GM12878 (cell line): ENCODE measurements around the gene OLFML3. TPM values are rescaled to one million over a fixed set of nuclear protein-coding genes. Genes with fewer than 3 reads are reported as not detected.

Source experiments
- ATAC-seq: fragments of 200-7000 bp; cut with Tn5 transposase; 3 replicates; pipeline ENCODE4 v1.9.1; 2020; ENCODE audit warnings: mild to moderate bottlenecking, moderate library complexity
- BruUV-seq: library from RNA; stranded (reverse); fragments of 400-500 nt; replicated peaks from 2 replicates; lab custom pipeline; 2021; lab: Mats Ljungman, UMichigan
- CTCF ChIA-PET: fragments of 300-600 bp; sonication (Branson Sonifier 250); formaldehyde crosslinking; extraction: SDS; loops from one replicate; lab custom pipeline; 2021; ENCODE audit warnings: inconsistent platforms; lab: Yijun Ruan, JAX
- POLR2A ChIA-PET: fragments of 350-600 bp; formaldehyde crosslinking; extraction: SDS; loops from one replicate; lab custom pipeline; 2021; ENCODE audit warnings: inconsistent platforms; lab: Charles Lee
- RAD21 ChIA-PET: fragments of 300-600 bp; sonication (Branson Sonifier 250); formaldehyde crosslinking; loops from one replicate; lab custom pipeline; 2023; ENCODE audit warnings: antibody characterized with exemption; ENCODE audit not compliant: unreplicated experiment; lab: Charles Lee
- SMC1A ChIA-PET: fragments of 300-600 bp; sonication (Branson Sonifier 250); formaldehyde crosslinking; loops from one replicate; lab custom pipeline; 2023; ENCODE audit not compliant: unreplicated experiment, uncharacterized antibody; lab: Charles Lee
- DNase-seq: peaks from one replicate; pipeline ENCODE4 v3.0.0-alpha.2; 2011; ENCODE audit warnings: low read depth, low spot score
- FAIRE-seq: peaks from 3 replicates; lab custom pipeline; 2011; peaks lifted over from hg19 to GRCh38; lab: Jason Lieb, UNC
- H2AFZ ChIP-seq: 2 replicates; pipeline ENCODE4 v1.6.0; 2011; ENCODE audit warnings: low read depth, low read length, control low read depth; ENCODE audit not compliant: control insufficient read depth
- H3K27ac ChIP-seq: 2 replicates; pipeline ENCODE4 v1.5.1; 2011; ENCODE audit warnings: control low read depth; ENCODE audit not compliant: control insufficient read depth, insufficient read depth
- H3K27me3 ChIP-seq, 2 experiments: replicated peaks in 1 of 2; 2 replicates each; pipeline versions ENCODE4 v1.6.0 to v1.6.1; 2011; ENCODE audit warnings: low read length in 1 of 2; ENCODE audit not compliant: control insufficient read depth in 2 of 2, insufficient read depth in 2 of 2
- H3K36me3 ChIP-seq, 2 experiments: 2 replicates each; pipeline ENCODE4 v1.5.1; 2011; ENCODE audit warnings: low read length in 1 of 2; ENCODE audit not compliant: control insufficient read depth in 2 of 2, insufficient read depth in 2 of 2
- H3K4me1 ChIP-seq: 2 replicates; pipeline ENCODE4 v1.6.1; 2011; ENCODE audit warnings: mild to moderate bottlenecking, low read length, moderate library complexity, mixed read lengths; ENCODE audit not compliant: control insufficient read depth, insufficient read depth
- H3K4me2 ChIP-seq: 2 replicates; pipeline ENCODE4 v1.6.0; 2011; ENCODE audit warnings: control low read depth; ENCODE audit not compliant: control insufficient read depth, insufficient read depth
- H3K4me3 ChIP-seq: fragments of 200-600 bp; sonication (generic); 2 replicates; pipeline ENCODE4 v1.5.1; 2016
- H3K79me2 ChIP-seq: 2 replicates; pipeline ENCODE4 v1.6.0; 2011; ENCODE audit warnings: low read length; ENCODE audit not compliant: control insufficient read depth, insufficient read depth
- H3K9ac ChIP-seq: 2 replicates; pipeline ENCODE4 v1.8.0; 2011; ENCODE audit warnings: low read length, control low read depth, mixed read lengths; ENCODE audit not compliant: control insufficient read depth, insufficient read depth
- H3K9me3 ChIP-seq: replicated peaks from 3 replicates; pipeline ENCODE4 v1.5.1; 2011; ENCODE audit warnings: mild to moderate bottlenecking, low read length; ENCODE audit not compliant: control insufficient read depth, insufficient read depth
- H4K20me1 ChIP-seq: 2 replicates; pipeline ENCODE4 v1.6.0; 2011; ENCODE audit not compliant: control insufficient read depth, insufficient read depth
- CEBPB ChIP-seq, 2 experiments: fragments of 150-350 bp in 1 of 2; IDR thresholded peaks; 2 replicates each; pipeline ENCODE4 v1.6.1; 2012 to 2014; ENCODE audit warnings: low read depth in 2 of 2, low read length in 2 of 2, borderline replicate concordance in 1 of 2, inconsistent platforms in 1 of 2
- ESRRA ChIP-seq: IDR thresholded peaks from 2 replicates; pipeline ENCODE4 v1.6.1; 2012; ENCODE audit warnings: mild to moderate bottlenecking, low read length, improper control_type of control experiment
- GATAD2B ChIP-seq: fragments of 450-650 bp; conservative IDR thresholded peaks from 2 replicates; pipeline ENCODE4 v1.6.1; 2017; ENCODE audit warnings: low read depth, mild to moderate bottlenecking, moderate library complexity
- IKZF1 ChIP-seq: fragments of 450-650 bp; conservative IDR thresholded peaks from 2 replicates; pipeline ENCODE4 v1.6.1; 2017; ENCODE audit warnings: antibody characterized with exemption, mild to moderate bottlenecking
- KAT2A ChIP-seq: conservative IDR thresholded peaks from 2 replicates; pipeline ENCODE4 v1.6.1; 2011; ENCODE audit warnings: low read depth, low read length; ENCODE audit not compliant: control insufficient read depth
- MTA2 ChIP-seq: fragments of 450-650 bp; IDR thresholded peaks from 2 replicates; pipeline ENCODE4 v1.6.1; 2016; ENCODE audit warnings: low read depth, mild to moderate bottlenecking, moderate library complexity
- MYC ChIP-seq: IDR thresholded peaks from 2 replicates; pipeline ENCODE4 v1.6.1; 2011; ENCODE audit warnings: mild to moderate bottlenecking, low read length, moderate library complexity, inconsistent platforms; ENCODE audit not compliant: insufficient read depth, insufficient replicate concordance, insufficient read length, severe bottlenecking
- NFIC ChIP-seq: IDR thresholded peaks from 2 replicates; pipeline ENCODE4 v1.6.1; 2012; ENCODE audit warnings: low read depth, mild to moderate bottlenecking, inconsistent platforms, low read length, moderate library complexity
- NRF1 ChIP-seq: conservative IDR thresholded peaks from 2 replicates; pipeline ENCODE4 v1.6.1; 2011; ENCODE audit warnings: mild to moderate bottlenecking, low read depth, low read length, improper control_type of control experiment
- PAX5 ChIP-seq: IDR thresholded peaks from 2 replicates; pipeline ENCODE4 v1.6.1; 2011; ENCODE audit warnings: low read depth, low read length, borderline replicate concordance
- POLR2AphosphoS5 ChIP-seq: IDR thresholded peaks from 2 replicates; pipeline ENCODE4 v1.6.1; 2011; ENCODE audit warnings: mild to moderate bottlenecking, low read length, inconsistent platforms
- SMC3 ChIP-seq: IDR thresholded peaks from 2 replicates; pipeline ENCODE4 v1.6.1; 2011; ENCODE audit warnings: low read length, improper control_type of control experiment, borderline replicate concordance
- ZNF207 ChIP-seq: fragments of 450-650 bp; IDR thresholded peaks from 2 replicates; pipeline ENCODE4 v1.6.1; 2014; ENCODE audit warnings: antibody characterized with exemption, mild to moderate bottlenecking, borderline replicate concordance
- ZNF217 ChIP-seq: fragments of 450-650 bp; IDR thresholded peaks from 2 replicates; pipeline ENCODE4 v1.6.1; 2017; ENCODE audit warnings: antibody characterized with exemption, mild to moderate bottlenecking
- ZSCAN29 ChIP-seq: fragments of 450-650 bp; IDR thresholded peaks from 2 replicates; pipeline ENCODE4 v1.6.1; 2017; ENCODE audit warnings: mild to moderate bottlenecking, moderate library complexity
- WGBS: methylation state at CpG from one replicate; pipeline ENCODE4 v1.1.6; 2016; ENCODE audit warnings: low lambda C conversion rate; ENCODE audit not compliant: insufficient replicate concordance, insufficient coverage; ENCODE audit errors: missing lambda C conversion rate; 5-methylcytosine and 5-hydroxymethylcytosine counted together
- in situ Hi-C: fragments of 300-500 bp; cut with MboI; formaldehyde crosslinking; loops from 9 replicates; pipeline ENCODE4 v1.14.3; 2018; ENCODE audit warnings: mixed read lengths
- intact Hi-C: fragments of 100-400 bp; cut with micrococcal nuclease; formaldehyde crosslinking; loops from one replicate; pipeline ENCODE4 v1.14.2; 2022; ENCODE audit not compliant: unreplicated experiment
- polyA plus RNA-seq, 11 experiments: library from polyadenylated mRNA; depleted of rRNA in 4 of 11; unstranded in 6 of 11; stranded (reverse) in 5 of 11; fragments of >200 nt; fragmentation: Nextera tagmentation in 4 of 11; fragmentation: Illumina TruSeq in 1 of 11; extraction: Ambion mirVana in 4 of 11; extraction: Trizol in 1 of 11; gene quantifications; 1 replicate in 1 of 11; 2 replicates in 10 of 11; pipeline versions ENCODE4 v1.2.1 to v1.2.3, GENCODE V29; 2011 to 2016; ENCODE audit warnings: inconsistent platforms in 2 of 11, missing spikeins in 2 of 11, low read depth in 1 of 11
- total RNA-seq, 4 experiments: library from RNA; depleted of rRNA in 3 of 4; stranded (reverse); fragments of >200 nt in 3 of 4; fragmentation: Illumina TruSeq in 1 of 4; extraction: Trizol in 1 of 4; gene quantifications; 2 replicates each; pipeline versions ENCODE4 v1.2.1 to v1.2.3, GENCODE V29; 2013 to 2021
- TF ChIP-seq, protein P1 (sequence below): IDR thresholded peaks from 2 replicates; pipeline ENCODE4 v1.6.1; 2012; ENCODE audit warnings: improper control_type of control experiment, low read depth, low read length; ENCODE audit not compliant: insufficient replicate concordance
- TF ChIP-seq, protein P2 (sequence below), 3 experiments: IDR thresholded peaks in 2 of 3; conservative IDR thresholded peaks in 1 of 3; 2 replicates each; pipeline ENCODE4 v1.5.1; 2011; ENCODE audit warnings: low read depth in 3 of 3, low read length in 3 of 3, mild to moderate bottlenecking in 3 of 3, control low read depth in 2 of 3, moderate library complexity in 2 of 3, inconsistent platforms in 1 of 3, mixed read lengths in 1 of 3; ENCODE audit not compliant: control insufficient read depth in 2 of 3, insufficient read depth in 1 of 3; ENCODE audit errors: extremely low read depth in 1 of 3

The OLFML3 gene
- total and polyA plus RNA-seq, 10 of the 15 experiments (the other 5 are each of a cell fraction or from before 2014, with no cell fraction given): 0.03 TPM; not detected in 9

DNA sequence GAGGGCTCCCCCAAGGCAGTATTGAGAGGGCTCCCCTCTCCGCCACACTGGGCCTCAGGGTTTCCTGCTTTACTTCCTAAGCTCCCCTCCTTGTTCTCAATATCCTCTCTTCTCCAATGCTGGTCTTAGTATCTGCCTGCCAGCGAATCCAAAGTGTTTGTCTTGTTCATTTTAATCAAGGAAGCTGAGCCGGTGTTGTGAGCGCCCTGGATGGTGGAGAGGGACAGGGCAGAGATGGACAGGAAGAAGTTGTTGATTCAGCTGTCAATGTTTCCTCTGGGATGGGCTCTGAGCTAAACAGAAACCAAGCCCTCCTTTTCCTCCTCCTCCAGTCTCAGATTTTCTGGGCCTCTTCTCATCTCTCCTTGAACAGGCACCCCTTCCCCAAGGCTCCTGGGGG, 5.4 kb downstream of the OLFML3 start:
- Histone ChIP-seq H3K9me3 (peaks cover 2% of the 10 kb centered on the region; the same call in 1 of the 3 replicates), H4K20me1 (no peaks in the 10 kb centered on the region), H3K79me2 (no peaks in the 10 kb centered on the region), H3K9ac (no peak overlapping the region), H3K36me3 (no peaks in the 10 kb centered on the region), H2AFZ (no peak overlapping the region), H3K27ac (no peak overlapping the region), H3K4me2 (no peak overlapping the region), H3K4me3 (no peak overlapping the region), H3K4me1 (no peaks in the 10 kb centered on the region), H3K27me3 (no peaks in the 10 kb centered on the region)
- TF ChIP-seq GATAD2B (no peak), SMC3 (no peak), ZNF207 (no peak), NFIC (no peak), IKZF1 (no peak), CEBPB (IDR thresholded peaks at IDR 0.05; ENCODE audit: borderline replicate concordance in 1 of 2, low read depth in 2 of 2, low read length in 2 of 2) (no peak), ZNF217 (no peak), POLR2AphosphoS5 (no peak), PAX5 (no peak), KAT2A (no peak), MTA2 (no peak), MYC (no peak), ESRRA (no peak), NRF1 (no peak), ZSCAN29 (no peak)
- TF ChIP-seq, protein P1, sequence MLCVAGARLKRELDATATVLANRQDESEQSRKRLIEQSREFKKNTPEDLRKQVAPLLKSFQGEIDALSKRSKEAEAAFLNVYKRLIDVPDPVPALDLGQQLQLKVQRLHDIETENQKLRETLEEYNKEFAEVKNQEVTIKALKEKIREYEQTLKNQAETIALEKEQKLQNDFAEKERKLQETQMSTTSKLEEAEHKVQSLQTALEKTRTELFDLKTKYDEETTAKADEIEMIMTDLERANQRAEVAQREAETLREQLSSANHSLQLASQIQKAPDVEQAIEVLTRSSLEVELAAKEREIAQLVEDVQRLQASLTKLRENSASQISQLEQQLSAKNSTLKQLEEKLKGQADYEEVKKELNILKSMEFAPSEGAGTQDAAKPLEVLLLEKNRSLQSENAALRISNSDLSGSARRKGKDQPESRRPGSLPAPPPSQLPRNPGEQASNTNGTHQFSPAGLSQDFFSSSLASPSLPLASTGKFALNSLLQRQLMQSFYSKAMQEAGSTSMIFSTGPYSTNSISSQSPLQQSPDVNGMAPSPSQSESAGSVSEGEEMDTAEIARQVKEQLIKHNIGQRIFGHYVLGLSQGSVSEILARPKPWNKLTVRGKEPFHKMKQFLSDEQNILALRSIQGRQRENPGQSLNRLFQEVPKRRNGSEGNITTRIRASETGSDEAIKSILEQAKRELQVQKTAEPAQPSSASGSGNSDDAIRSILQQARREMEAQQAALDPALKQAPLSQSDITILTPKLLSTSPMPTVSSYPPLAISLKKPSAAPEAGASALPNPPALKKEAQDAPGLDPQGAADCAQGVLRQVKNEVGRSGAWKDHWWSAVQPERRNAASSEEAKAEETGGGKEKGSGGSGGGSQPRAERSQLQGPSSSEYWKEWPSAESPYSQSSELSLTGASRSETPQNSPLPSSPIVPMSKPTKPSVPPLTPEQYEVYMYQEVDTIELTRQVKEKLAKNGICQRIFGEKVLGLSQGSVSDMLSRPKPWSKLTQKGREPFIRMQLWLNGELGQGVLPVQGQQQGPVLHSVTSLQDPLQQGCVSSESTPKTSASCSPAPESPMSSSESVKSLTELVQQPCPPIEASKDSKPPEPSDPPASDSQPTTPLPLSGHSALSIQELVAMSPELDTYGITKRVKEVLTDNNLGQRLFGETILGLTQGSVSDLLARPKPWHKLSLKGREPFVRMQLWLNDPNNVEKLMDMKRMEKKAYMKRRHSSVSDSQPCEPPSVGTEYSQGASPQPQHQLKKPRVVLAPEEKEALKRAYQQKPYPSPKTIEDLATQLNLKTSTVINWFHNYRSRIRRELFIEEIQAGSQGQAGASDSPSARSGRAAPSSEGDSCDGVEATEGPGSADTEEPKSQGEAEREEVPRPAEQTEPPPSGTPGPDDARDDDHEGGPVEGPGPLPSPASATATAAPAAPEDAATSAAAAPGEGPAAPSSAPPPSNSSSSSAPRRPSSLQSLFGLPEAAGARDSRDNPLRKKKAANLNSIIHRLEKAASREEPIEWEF: no peak
- TF ChIP-seq, protein P2, sequence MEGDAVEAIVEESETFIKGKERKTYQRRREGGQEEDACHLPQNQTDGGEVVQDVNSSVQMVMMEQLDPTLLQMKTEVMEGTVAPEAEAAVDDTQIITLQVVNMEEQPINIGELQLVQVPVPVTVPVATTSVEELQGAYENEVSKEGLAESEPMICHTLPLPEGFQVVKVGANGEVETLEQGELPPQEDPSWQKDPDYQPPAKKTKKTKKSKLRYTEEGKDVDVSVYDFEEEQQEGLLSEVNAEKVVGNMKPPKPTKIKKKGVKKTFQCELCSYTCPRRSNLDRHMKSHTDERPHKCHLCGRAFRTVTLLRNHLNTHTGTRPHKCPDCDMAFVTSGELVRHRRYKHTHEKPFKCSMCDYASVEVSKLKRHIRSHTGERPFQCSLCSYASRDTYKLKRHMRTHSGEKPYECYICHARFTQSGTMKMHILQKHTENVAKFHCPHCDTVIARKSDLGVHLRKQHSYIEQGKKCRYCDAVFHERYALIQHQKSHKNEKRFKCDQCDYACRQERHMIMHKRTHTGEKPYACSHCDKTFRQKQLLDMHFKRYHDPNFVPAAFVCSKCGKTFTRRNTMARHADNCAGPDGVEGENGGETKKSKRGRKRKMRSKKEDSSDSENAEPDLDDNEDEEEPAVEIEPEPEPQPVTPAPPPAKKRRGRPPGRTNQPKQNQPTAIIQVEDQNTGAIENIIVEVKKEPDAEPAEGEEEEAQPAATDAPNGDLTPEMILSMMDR (IDR thresholded peaks at IDR 0.05 in 2 of 3, conservative IDR thresholded peaks at IDR 0.05 in 1 of 3; ENCODE audit: control insufficient read depth in 2 of 3, extremely low read depth in 1 of 3, insufficient read depth in 1 of 3, low read depth in 3 of 3, low read length in 3 of 3): no peak
- ATAC-seq (no peak), FAIRE-seq (no peak), DNase-seq (no peak)
- WGBS: 32% methylated on average over 4 of the region's 4 CpGs
- SMC1A ChIA-PET: interaction anchor here (1.0 to 1.2 kb wide), 2 partner anchors 8 to 17 kb away, joined by 3 to 4 read pairs; no protein-coding TSS in a partner anchor
- intact Hi-C loops: no loop called here
- in situ Hi-C loops: loop anchor here (5.0 kb wide), 1 partner anchor 293 kb away; no protein-coding TSS in a partner anchor
- BruUV-seq: no TSS peak
- RAD21 ChIA-PET: interaction anchor here (1.0 to 1.6 kb wide), 2 partner anchors 149 to 298 kb away, joined by 4 to 6 read pairs; no protein-coding TSS in a partner anchor
- POLR2A ChIA-PET: interaction anchor here (1.0 kb wide), 1 partner anchor 14 kb away, joined by 3 read pairs; no protein-coding TSS in a partner anchor
- CTCF ChIA-PET: interaction anchor here (0.7 to 1.4 kb wide), 3 partner anchors 147 to 298 kb away, joined by 3 to 8 read pairs (median 4); no protein-coding TSS in a partner anchor
